ENCODE measurements around the gene CNKSR3. TPM values are rescaled to one million over a fixed set of nuclear protein-coding genes. Genes with fewer than 3 reads are reported as not detected.

CNKSR3 gene
- total and polyA plus RNA-seq, 2 of the 8 experiments (the other 6 are each of a cell fraction or from before 2014, with no cell fraction given): 1.2 to 6.2 TPM

GRCh38 chr6:154488248-154488593, 22.3 kb downstream of the CNKSR3 start (continued):
- no peak for TF ChIP-seq POU5F1 (IDR thresholded peaks at IDR 0.05; ENCODE audit: low read depth, low read length)
- no peak for TF ChIP-seq TCF12 (IDR thresholded peaks at IDR 0.05; ENCODE audit: low read depth, low read length)
- no peak for TF ChIP-seq CBX8 (IDR thresholded peaks at IDR 0.05; ENCODE audit: borderline replicate concordance, low read depth, low read length)
- TF ChIP-seq NANOG (IDR thresholded peaks at IDR 0.05; ENCODE audit: insufficient read depth, low read depth, low read length, poor library complexity, severe bottlenecking): no peak
- no peak for TF ChIP-seq JUN (IDR thresholded peaks at IDR 0.05; ENCODE audit: low read depth, low read length)
